T-helper 17 cell (primary cell): ENCODE results near the gene PET100. TPM values are rescaled to one million over a fixed set of nuclear protein-coding genes. Genes with fewer than 3 reads are reported as not detected.

Experiments used
- ATAC-seq: fragments of 150-1000 bp; cut with Tn5 transposase; 2 replicates; pipeline ENCODE4 v1.10.0; 2021; ENCODE audit warnings: mild to moderate bottlenecking, moderate library complexity
- DNase-seq, 3 donors: peaks; one replicate each; pipeline versions ENCODE4 v3.0.0 to v3.0.0-alpha.2; 2020 to 2021
- H3K9me3 ChIP-seq: one replicate; pipeline ENCODE4 v1.7.0; 2013; ENCODE audit warnings: low read length, mild to moderate bottlenecking; ENCODE audit not compliant: control insufficient read depth, poor library complexity, severe bottlenecking
- H3K27ac Mint-ChIP-seq: one replicate; pipeline ENCODE4 v1.8.0; 2022; ENCODE audit warnings: mild to moderate bottlenecking, moderate library complexity, mixed read lengths
- H3K27me3 Mint-ChIP-seq: one replicate; pipeline ENCODE4 v1.8.0; 2022; ENCODE audit warnings: mixed read lengths
- H3K36me3 Mint-ChIP-seq: one replicate; pipeline ENCODE4 v1.8.0; 2022; ENCODE audit warnings: low read depth, mixed read lengths
- H3K4me1 Mint-ChIP-seq: one replicate; pipeline ENCODE4 v1.8.0; 2022; ENCODE audit warnings: mild to moderate bottlenecking, mixed read lengths
- H3K4me3 Mint-ChIP-seq: one replicate; pipeline ENCODE4 v1.8.0; 2022; ENCODE audit warnings: mild to moderate bottlenecking, moderate library complexity, mixed read lengths
- total RNA-seq, 4 donors: library from RNA in 2 of 4; stranded (reverse) in 2 of 4; gene quantifications; one replicate each; pipeline ENCODE4 v1.2.3 and lab custom pipeline; 2022 to 2026

PET100 gene
- total RNA-seq, 2 donors from 2014 or later: 106 to 109 TPM

DNA sequence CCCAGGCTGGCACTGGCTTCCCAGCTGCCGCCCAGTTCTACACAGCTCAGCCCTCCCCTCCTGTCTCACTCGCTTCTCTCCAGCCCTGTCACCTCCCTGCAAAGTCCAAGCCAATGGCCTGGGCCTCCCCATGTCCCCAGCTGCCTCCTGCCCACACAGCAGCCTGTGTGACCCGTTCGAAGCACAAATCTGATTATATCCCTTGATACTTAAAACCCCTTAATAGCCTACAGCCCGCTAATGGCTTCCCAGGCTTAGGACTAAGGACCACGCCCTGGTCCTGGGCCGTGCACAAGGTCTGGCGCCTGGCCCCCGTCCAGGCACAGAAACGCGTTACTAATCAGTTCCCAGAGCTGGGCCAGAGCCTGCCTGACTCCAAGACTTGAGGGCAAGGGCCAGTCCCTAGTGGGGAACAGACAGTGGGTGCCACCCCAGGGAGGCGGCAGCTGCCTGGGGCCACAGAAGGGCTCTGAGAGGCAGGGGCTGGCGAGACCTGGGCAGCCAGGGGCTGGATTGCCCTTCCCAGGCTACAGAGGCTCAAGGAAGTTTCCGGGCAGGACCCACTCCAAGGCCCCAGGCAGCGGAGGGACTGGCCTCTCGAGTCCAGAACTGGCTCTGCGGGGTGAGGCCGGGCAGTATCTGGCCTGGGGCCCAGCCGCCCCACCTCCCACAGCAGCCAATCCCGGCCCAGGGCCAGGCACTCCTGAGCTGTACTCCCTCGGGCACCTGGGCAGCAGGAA, 10.7 kb upstream of the PET100 start:
- peak overlapping the region; percentile 57 for H3K4me3 Mint-ChIP-seq
- DNase-seq (no peak), ATAC-seq (no peak)
- H3K9me3 ChIP-seq: no peaks in the 10 kb centered on the region
- peaks cover 7% of the 10 kb centered on the region for H3K36me3 Mint-ChIP-seq
- no peaks in the 10 kb centered on the region for H3K27me3 Mint-ChIP-seq
- peak overlapping the region; percentile 59 for H3K27ac Mint-ChIP-seq
- H3K4me1 Mint-ChIP-seq: no peaks in the 10 kb centered on the region

DNA sequence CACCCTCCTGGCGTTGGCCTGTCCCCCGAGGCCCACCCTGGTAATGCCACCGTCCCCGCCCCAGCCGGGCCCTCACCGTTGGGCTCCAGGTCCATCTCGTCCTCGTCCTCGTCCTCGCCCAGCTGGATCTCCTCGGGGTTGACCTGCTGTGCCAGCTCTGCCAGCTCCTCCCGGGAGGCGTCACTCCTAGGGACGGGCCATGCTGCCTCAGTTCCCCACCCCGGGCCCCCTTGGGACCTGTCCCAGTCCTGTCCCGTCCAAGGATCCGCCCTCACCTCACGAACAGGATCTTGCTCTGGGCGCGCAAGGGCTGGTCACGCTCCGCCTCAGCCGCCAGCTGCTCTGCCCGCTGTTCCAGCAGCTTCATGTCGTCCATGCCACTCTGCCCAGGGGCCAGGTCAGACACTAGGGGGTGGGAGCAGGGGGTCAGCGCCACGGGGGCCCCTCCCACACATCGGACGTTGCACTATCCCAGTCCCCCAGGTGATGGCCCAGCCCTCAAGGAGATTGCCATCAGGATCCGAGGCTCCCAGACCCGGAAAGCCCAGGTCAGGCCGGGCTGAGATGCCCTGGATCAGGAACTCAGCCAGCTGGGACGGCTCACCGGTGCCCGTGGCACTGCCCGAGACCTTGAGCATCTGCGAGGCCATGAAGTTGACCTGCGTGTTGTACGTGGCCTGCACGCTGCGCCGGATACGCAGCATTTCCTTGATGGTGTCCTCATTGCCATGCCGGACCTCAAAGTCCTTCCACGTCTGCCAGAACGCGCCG, 9.7 kb upstream of the PET100 start:
- H3K36me3 Mint-ChIP-seq: peaks cover 7% of the 10 kb centered on the region
- H3K27ac Mint-ChIP-seq: no peak overlapping the region
- H3K9me3 ChIP-seq: no peaks in the 10 kb centered on the region
- DNase-seq (no peak), ATAC-seq (no peak)
- H3K4me1 Mint-ChIP-seq: peaks cover 2% of the 10 kb centered on the region
- no peak overlapping the region for H3K4me3 Mint-ChIP-seq
- no peaks in the 10 kb centered on the region for H3K27me3 Mint-ChIP-seq

DNA sequence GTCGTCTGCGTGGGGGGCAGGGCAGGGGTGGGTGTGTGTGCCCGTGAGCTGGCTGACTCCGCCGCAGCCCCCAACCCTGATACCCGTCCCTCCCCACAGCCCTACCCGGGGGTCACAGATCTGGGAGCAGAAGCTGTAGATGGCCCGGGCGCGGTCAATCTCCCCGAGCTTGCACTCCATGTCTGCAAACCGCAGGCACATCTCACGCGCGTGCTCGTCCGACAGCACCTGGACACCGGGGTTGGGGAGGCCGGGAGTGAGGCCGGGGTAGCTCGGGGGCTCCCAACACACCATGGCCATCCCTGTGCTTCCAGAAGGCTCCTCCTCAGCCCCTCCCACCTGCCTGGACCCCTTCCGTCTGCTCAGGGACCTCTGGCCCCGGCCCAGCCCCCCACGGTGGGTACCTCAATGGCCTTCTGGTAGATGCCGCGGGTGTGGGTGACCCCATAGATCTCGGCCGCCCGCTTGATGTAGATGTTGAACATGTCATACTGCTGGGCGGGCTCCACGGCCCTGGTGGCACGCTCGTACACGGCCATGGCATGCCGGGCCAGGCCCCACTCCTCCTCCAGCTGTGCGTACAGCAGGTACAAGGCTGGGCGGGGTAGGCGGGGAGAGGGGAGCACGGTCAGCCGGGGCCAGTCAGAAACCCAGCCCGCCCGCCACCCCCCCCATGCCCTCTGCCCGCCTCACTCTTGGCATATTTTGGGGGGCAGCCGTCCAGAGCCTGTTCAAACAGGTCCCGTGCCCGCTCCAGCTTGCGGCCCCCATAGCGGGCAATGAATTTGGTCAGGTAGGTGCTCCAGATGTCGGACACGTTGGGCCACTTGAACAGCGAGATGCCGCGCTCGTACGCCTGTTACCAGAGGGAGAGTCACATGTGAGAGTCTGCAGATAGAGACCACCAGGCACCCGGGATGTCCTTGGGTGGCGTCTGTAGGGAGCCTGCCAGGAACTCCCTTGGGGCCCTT, 8.9 kb upstream of the PET100 start:
- no peak overlapping the region for H3K4me3 Mint-ChIP-seq
- H3K9me3 ChIP-seq: no peaks in the 10 kb centered on the region
- H3K27me3 Mint-ChIP-seq: no peaks in the 10 kb centered on the region
- ATAC-seq (no peak), DNase-seq (no peak)
- H3K4me1 Mint-ChIP-seq: peaks cover 2% of the 10 kb centered on the region
- H3K36me3 Mint-ChIP-seq: peaks cover 7% of the 10 kb centered on the region
- H3K27ac Mint-ChIP-seq: no peak overlapping the region

DNA sequence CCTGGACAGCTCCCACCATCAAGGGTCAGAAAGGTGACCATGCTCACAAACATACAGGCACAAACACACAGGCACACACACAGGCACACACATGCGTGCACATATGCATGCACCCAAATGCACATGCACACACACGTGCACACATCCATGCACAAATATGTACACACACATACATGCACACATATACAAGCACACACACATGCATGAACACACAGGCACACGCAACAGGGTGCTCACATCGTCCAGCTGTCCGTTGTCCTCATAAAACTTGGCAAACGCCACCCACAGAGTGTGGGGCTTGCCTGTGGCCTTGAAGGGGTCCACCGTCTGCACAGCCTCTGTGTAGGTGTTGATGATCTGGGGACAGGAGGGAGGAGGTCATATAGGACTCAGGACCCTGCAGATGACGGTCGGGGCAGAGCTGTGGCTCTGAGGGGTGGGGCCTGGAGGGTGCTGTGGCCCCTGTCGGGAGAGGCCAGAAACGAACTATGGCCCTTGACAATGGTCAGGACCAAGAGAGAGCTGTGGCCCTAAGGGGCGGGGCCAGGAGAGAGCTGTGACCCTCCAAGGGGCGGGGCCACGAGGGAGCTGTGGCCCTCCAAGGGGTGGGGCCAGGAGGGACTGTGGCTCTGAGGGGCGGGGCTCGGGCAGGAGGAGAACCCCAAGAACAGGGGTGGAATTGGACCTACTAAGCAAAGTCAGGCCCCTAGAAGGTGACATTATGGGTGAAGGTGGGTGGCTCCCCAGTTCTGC, 6.5 kb upstream of the PET100 start:
- Mint-ChIP-seq H3K4me3 (no peak overlapping the region), H3K36me3 (peaks cover 7% of the 10 kb centered on the region), H3K4me1 (peaks cover 8% of the 10 kb centered on the region), H3K27ac (no peak overlapping the region), H3K27me3 (no peaks in the 10 kb centered on the region)
- no peaks in the 10 kb centered on the region for H3K9me3 ChIP-seq
- ATAC-seq (no peak), DNase-seq (no peak)

DNA sequence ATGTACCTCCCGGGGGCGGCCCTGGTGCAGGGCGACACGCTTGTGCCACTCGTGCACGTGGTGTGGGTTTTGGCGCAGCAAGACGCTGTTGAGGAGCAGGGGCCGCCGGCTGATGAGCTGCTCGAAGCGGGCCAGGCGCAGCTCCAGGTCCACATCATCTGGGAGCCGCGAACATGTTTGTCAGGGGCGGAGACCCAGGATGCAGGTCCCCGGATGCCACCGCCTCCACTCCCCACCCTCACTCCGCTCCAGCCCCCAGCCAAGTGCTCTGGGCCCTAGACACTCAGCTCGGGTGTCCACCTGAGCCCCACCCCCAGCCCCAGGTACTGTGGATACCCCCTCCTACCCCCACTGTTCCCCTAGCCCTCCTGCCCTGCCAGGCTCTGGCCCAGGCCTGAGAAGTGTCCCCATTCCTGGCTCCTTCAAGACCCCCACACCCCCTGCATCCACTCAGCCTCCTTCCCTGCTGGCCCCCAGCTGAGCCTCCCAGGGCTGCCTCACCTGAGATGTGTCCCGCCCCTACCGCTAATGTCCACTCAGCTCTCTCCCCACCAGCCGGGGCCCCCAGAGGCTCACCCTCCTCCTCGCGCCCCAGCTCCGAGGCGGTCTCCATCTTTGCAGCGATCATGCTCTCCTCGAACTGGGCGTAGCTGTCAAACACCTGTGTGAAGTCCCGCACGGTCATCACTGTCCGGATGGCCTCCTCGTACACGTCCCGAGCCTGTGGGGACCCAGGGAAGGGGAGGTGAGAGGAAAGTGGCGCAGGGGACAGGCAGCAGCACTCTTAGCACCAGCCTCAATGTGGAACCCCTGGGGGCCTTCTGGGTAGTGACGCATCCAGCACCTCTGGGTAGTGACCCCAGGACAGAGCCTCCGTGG, 5.6 kb upstream of the PET100 start:
- Mint-ChIP-seq H3K27ac (no peak overlapping the region), H3K4me3 (no peak overlapping the region), H3K4me1 (peaks cover 16% of the 10 kb centered on the region), H3K36me3 (peaks cover 5% of the 10 kb centered on the region), H3K27me3 (no peaks in the 10 kb centered on the region)
- ATAC-seq (no peak), DNase-seq (no peak)
- H3K9me3 ChIP-seq: no peaks in the 10 kb centered on the region

DNA sequence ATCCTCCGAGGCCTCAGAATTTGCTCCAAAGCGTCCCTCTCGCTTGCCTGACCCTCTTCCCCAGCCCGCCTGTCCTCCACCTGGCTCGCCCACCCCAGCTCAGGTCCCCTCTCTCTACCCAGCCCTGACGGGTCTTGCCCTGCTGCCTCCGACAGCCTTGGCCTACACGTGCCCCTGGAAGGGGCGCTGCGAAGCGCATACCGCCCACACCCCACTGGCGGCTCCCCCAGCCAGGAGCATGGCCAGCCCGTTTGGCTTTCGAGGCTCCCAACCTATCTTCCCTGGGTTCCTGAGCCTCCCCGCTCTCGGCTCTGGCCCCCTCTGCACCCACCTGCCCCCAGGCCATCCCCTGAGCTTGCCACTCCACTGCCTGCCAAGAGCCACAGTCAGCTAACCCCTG, 4.8 kb upstream of the PET100 start:
- H3K4me3 Mint-ChIP-seq: no peak overlapping the region
- peaks cover 11% of the 10 kb centered on the region for H3K36me3 Mint-ChIP-seq
- no peaks in the 10 kb centered on the region for H3K9me3 ChIP-seq
- peak overlapping the region; percentile 21 for H3K27ac Mint-ChIP-seq
- no peaks in the 10 kb centered on the region for H3K27me3 Mint-ChIP-seq
- peaks cover 25% of the 10 kb centered on the region for H3K4me1 Mint-ChIP-seq
- no peak for ATAC-seq
- no peak for DNase-seq

DNA sequence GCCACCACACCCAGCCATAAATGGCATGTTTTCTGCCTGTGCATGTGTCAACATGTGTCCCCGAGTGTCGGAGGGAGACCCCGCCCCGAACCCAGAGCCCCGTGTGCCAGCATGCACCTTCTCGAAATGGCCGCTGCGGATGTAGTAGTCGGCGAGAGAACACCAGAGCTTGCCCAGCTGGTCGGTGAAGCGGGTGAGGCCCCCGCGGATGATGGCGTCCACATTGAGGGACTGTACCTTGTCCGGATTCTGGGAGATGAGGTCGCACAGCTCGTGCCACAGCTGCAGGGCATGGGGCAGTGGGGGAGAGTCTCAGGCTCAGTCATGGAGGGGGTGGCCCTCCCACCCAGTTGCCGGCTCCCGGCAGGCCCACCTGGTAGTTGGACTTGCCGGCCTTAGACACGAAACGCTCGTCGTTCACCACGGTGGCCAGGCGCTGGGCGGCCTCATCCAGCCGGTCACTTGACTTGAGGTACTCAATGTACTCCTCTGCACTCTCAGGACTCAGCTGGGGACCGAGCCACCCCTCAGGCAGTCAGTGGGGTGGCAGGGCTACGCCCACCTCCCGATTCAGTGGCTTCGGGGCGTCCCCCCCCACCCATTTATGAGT, 3.7 kb upstream of the PET100 start:
- Mint-ChIP-seq H3K4me1 (peaks cover 33% of the 10 kb centered on the region), H3K4me3 (no peak overlapping the region), H3K36me3 (peaks cover 11% of the 10 kb centered on the region), H3K27ac (no peak overlapping the region), H3K27me3 (no peaks in the 10 kb centered on the region)
- DNase-seq (no peak), ATAC-seq (no peak)
- H3K9me3 ChIP-seq: no peaks in the 10 kb centered on the region

DNA sequence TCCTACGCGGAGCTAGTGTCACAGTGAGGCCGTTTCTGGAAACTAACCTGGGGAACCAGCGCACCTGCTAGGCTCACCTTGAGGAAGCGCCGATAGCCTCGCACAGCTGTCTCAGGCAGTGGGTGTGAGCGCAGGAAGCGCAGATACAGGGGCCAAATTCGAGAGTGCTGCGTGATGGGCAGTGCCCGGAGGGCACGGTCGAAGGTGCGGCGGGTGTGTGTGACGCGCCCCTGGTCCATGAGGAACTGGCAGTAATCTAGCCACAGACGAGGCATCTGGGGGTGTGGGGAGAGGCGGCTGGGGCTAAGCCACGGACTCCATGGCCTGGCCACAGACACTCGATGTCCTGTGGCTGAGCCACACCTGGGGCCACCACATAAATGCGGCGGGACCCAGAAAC, 2.4 kb upstream of the PET100 start:
- DNase-seq (no peak), ATAC-seq (no peak)
- no peaks in the 10 kb centered on the region for H3K9me3 ChIP-seq
- H3K27ac Mint-ChIP-seq: no peak overlapping the region
- peaks cover 11% of the 10 kb centered on the region for H3K36me3 Mint-ChIP-seq
- no peaks in the 10 kb centered on the region for H3K27me3 Mint-ChIP-seq
- peaks cover 37% of the 10 kb centered on the region for H3K4me1 Mint-ChIP-seq
- H3K4me3 Mint-ChIP-seq: no peak overlapping the region

DNA sequence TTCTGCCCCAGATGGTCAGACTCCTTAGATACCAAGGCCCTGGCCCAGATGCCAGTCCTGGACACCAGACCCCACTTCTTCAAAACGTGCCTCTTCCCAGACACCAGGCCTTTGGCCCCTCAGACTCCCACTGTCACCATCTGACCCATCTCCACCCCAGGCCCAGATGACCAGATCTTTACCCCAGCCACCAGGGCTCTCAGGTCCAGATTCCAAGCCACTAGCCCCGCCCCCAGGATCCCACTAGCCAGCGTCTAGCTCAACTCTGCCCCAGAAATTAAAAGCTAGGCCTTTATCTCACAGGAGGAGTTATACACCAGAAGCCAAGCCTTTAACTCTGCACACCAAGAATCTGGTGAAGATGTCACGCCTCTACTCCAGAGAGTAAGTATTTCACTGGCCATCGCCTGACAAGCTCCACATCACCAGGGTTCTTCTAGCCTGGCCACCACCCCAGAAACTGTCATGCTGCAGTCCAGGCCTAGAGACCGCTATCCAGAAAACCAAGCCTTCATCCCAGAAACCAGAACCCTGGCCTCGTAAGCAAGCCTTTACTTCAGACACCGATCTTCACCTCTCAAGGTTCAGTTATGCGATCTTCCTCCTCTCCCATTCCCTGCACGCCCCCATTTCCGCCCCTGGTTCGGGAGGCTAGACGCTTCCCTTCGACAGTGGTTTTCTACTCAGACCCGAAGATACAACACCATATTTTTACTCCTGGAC, 843 bp upstream of the PET100 start:
- Mint-ChIP-seq H3K36me3 (peaks cover 5% of the 10 kb centered on the region), H3K4me3 (peak overlapping the region; percentile 100), H3K4me1 (peaks cover 39% of the 10 kb centered on the region), H3K27ac (peak overlapping the region; percentile 100), H3K27me3 (no peaks in the 10 kb centered on the region)
- H3K9me3 ChIP-seq: no peaks in the 10 kb centered on the region
- ATAC-seq (no peak), DNase-seq (no peak)

DNA sequence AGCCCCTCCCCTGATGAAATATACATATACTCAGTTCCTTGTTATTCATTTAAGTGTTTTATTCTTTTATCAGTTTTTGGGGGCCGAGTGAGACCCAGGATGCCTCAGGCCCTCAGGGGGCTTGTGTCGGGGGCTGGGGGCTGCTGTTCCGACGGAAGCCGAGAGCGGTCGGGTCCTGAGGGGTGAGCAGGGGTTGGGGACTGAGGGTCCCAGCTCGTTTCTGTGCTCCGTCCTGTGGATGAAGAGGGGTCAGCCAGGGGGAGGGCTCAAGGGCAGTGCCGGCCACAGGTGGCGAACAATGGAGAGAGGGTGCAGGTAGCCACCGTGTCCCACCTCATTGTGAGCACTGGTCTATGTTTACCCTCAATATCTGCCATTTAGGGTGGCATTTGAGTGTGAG, 2.0 kb downstream of the PET100 start:
- H3K27me3 Mint-ChIP-seq: no peaks in the 10 kb centered on the region
- DNase-seq (no peak), ATAC-seq (no peak)
- H3K4me1 Mint-ChIP-seq: peaks cover 42% of the 10 kb centered on the region
- peaks cover 5% of the 10 kb centered on the region for H3K36me3 Mint-ChIP-seq
- no peak overlapping the region for H3K4me3 Mint-ChIP-seq
- no peaks in the 10 kb centered on the region for H3K9me3 ChIP-seq
- H3K27ac Mint-ChIP-seq: no peak overlapping the region
